Measurements from ENCODE around the gene OR5A2. TPM values are rescaled to one million over a fixed set of nuclear protein-coding genes. Genes with fewer than 3 reads are reported as not detected.

OR5A2 gene
- total RNA-seq, 4 donors from 2014 or later = not detected

GRCh38 chr11:59415111-59415510 is 11.1 kb downstream of the OR5A2 start:
- no peaks in the 10 kb centered on the region for H3K9me3 ChIP-seq
- no peak for DNase-seq
- no peaks in the 10 kb centered on the region for H3K36me3 ChIP-seq
- no peaks in the 10 kb centered on the region for H3K4me1 ChIP-seq
- TF ChIP-seq POLR2A (IDR thresholded peaks at IDR 0.05) = no peak
- no peak overlapping the region for H3K4me3 ChIP-seq
- no peak overlapping the region for H3K27ac ChIP-seq
- no peaks in the 10 kb centered on the region for H3K27me3 ChIP-seq

GRCh38 chr11:59413646-59414045 is 12.6 kb downstream of the OR5A2 start:
- DNase-seq = no peak
- no peaks in the 10 kb centered on the region for H3K4me1 ChIP-seq
- TF ChIP-seq POLR2A (IDR thresholded peaks at IDR 0.05) (no peak), CTCF (IDR thresholded peaks at IDR 0.05) (no peak)
- no peaks in the 10 kb centered on the region for H3K36me3 ChIP-seq
- H3K27ac ChIP-seq = no peak overlapping the region
- H3K4me3 ChIP-seq = no peak overlapping the region
- H3K27me3 ChIP-seq = no peaks in the 10 kb centered on the region
- H3K9me3 ChIP-seq = no peaks in the 10 kb centered on the region

GRCh38 chr11:59403546-59403945 is 22.7 kb downstream of the OR5A2 start:
- no peaks in the 10 kb centered on the region for H3K36me3 ChIP-seq
- H3K27me3 ChIP-seq = no peaks in the 10 kb centered on the region
- TF ChIP-seq POLR2A (IDR thresholded peaks at IDR 0.05) = no peak
- TF ChIP-seq CTCF (IDR thresholded peaks at IDR 0.05) = no peak
- H3K4me1 ChIP-seq = no peaks in the 10 kb centered on the region
- no peak for DNase-seq
- H3K27ac ChIP-seq = no peak overlapping the region
- H3K9me3 ChIP-seq = peaks cover 0 to 5% (median 0%) of the 10 kb centered on the region in 4 donors
- no peak overlapping the region for H3K4me3 ChIP-seq

GRCh38 chr11:59401262-59401552 is 25.0 kb downstream of the OR5A2 start:
- no peak overlapping the region for H3K4me3 ChIP-seq
- no peak for DNase-seq
- peaks cover 0 to 5% (median 0%) of the 10 kb centered on the region in 4 donors for H3K9me3 ChIP-seq
- no peaks in the 10 kb centered on the region for H3K36me3 ChIP-seq
- H3K27me3 ChIP-seq = no peaks in the 10 kb centered on the region
- no peaks in the 10 kb centered on the region for H3K4me1 ChIP-seq
- TF ChIP-seq POLR2A (IDR thresholded peaks at IDR 0.05) (no peak), CTCF (IDR thresholded peaks at IDR 0.05) (no peak)
- H3K27ac ChIP-seq = no peak overlapping the region

GRCh38 chr11:59400461-59401261 is 25.6 kb downstream of the OR5A2 start:
- Histone ChIP-seq H3K27me3 (no peaks in the 10 kb centered on the region), H3K36me3 (no peaks in the 10 kb centered on the region), H3K4me3 (no peak overlapping the region), H3K27ac (no peak overlapping the region), H3K9me3 (peaks cover 0 to 5% (median 0%) of the 10 kb centered on the region in 4 donors), H3K4me1 (no peaks in the 10 kb centered on the region)
- DNase-seq = no peak
- no peak for TF ChIP-seq POLR2A (IDR thresholded peaks at IDR 0.05)
- TF ChIP-seq CTCF (IDR thresholded peaks at IDR 0.05) = no peak

GRCh38 chr11:59394186-59394585 is 32.0 kb downstream of the OR5A2 start:
- Histone ChIP-seq H3K36me3 (no peaks in the 10 kb centered on the region), H3K4me3 (no peak overlapping the region), H3K9me3 (no peaks in the 10 kb centered on the region), H3K4me1 (no peaks in the 10 kb centered on the region), H3K27ac (no peak overlapping the region), H3K27me3 (no peaks in the 10 kb centered on the region)
- no peak for DNase-seq
- TF ChIP-seq POLR2A (IDR thresholded peaks at IDR 0.05) (no peak), CTCF (IDR thresholded peaks at IDR 0.05) (no peak)
